Airway epithelial cell (primary cell): ENCODE measurements around the gene LRRFIP1. TPM values are rescaled to one million over a fixed set of nuclear protein-coding genes. Genes with fewer than 3 reads are reported as not detected.

ENCODE experiments used
- total RNA-seq: library from RNA; depleted of rRNA; stranded (reverse); fragments of >200 nt; gene quantifications from 2 replicates; pipeline ENCODE4 v1.2.3, GENCODE V29; 2015

Gene LRRFIP1, protein sequence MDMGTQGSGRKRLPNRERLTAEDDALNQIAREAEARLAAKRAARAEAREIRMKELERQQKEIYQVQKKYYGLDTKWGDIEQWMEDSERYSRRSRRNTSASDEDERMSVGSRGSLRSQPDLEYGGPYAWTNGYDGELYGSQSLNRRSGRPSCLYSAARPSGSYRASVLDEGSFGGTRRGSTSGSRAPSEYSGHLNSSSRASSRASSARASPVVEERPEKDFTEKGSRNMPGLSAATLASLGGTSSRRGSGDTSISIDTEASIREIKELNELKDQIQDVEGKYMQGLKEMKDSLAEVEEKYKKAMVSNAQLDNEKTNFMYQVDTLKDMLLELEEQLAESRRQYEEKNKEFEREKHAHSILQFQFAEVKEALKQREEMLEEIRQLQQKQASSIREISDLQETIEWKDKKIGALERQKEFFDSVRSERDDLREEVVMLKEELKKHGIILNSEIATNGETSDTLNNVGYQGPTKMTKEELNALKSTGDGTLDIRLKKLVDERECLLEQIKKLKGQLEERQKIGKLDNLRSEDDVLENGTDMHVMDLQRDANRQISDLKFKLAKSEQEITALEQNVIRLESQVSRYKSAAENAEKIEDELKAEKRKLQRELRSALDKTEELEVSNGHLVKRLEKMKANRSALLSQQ
- total RNA-seq = 36.8 and 50.8 TPM in 2 replicates

GRCh38 chr2:237627441-237628246 is at the start of gene LRRFIP1:
Gene LRRFIP1, plus strand, starts transcription at chr2:237627587. Its CDS starts 58 bp downstream, at chr2:237627645.

GRCh38 chr2:237590272-237591140 is 36.9 kb upstream of the LRRFIP1 start, which contains the start of gene RAB17:
Gene RAB17, minus strand, starts transcription at chr2:237590734. Its CDS starts 4,580 bp downstream, at chr2:237586154.

GRCh38 chr2:237798236-237799059 is 171.1 kb downstream of the LRRFIP1 start, which contains the start of gene RBM44:
Gene RBM44, plus strand, starts transcription at chr2:237798779. Its CDS starts 14,831 bp downstream, at chr2:237813610.

Other genes with a start within 250 kb of the LRRFIP1 start
- 39.3 and 55.6 TPM in 2 replicates for gene COL6A3, start 213.4 kb upstream of the LRRFIP1 start, total RNA-seq
- gene MLPH, start 140.3 kb upstream of the LRRFIP1 start, total RNA-seq = 3.8 and 7.8 TPM in 2 replicates
- not detected in 2 replicates for gene PRLH, start 61.0 kb upstream of the LRRFIP1 start, total RNA-seq
- gene RAB17, start 36.9 kb upstream of the LRRFIP1 start, total RNA-seq = 0.85 and 4.7 TPM in 2 replicates
- 0.09 and 0.28 TPM in 2 replicates for gene RBM44, start 171.2 kb downstream of the LRRFIP1 start, total RNA-seq
- 3.3 and 4.4 TPM in 2 replicates for gene RAMP1, start 232.0 kb downstream of the LRRFIP1 start, total RNA-seq